DMS153 treated with DMSO at 0.1 percent for 48 hours (cell line): ENCODE results near the gene TASP1.

Experiments
- DNase-seq: peaks from one replicate; lab custom pipeline; 2025; ENCODE audit not compliant: unreplicated experiment; lab: John Stamatoyannopoulos, UW

TASP1 gene

GRCh38 chr20:13580707-13581106 lies 58.0 kb downstream of the TASP1 start:
- no peak for DNase-seq

GRCh38 chr20:13574071-13574470 lies 64.7 kb downstream of the TASP1 start:
- DNase-seq: no peak

- no peak for DNase-seq
Observed at GRCh38 chr20:13571662-13572061, 67.1 kb downstream of the TASP1 start.

GRCh38 chr20:13567663-13568062 lies 71.1 kb downstream of the TASP1 start:
- no peak for DNase-seq

- DNase-seq: no peak
Observed at GRCh38 chr20:13563854-13564253, 74.9 kb downstream of the TASP1 start.

GRCh38 chr20:13554706-13555105 lies 84.0 kb downstream of the TASP1 start:
- no peak for DNase-seq

- DNase-seq: no peak
Observed at GRCh38 chr20:13554076-13554475, 84.7 kb downstream of the TASP1 start.

GRCh38 chr20:13552061-13552460 lies 86.7 kb downstream of the TASP1 start:
- DNase-seq: no peak

GRCh38 chr20:13549451-13549850 lies 89.3 kb downstream of the TASP1 start:
- DNase-seq: no peak

GRCh38 chr20:13546497-13547131 lies 92.1 kb downstream of the TASP1 start:
- DNase-seq: peak; percentile 35

- DNase-seq: no peak
Observed at GRCh38 chr20:13545790-13546189, 92.9 kb downstream of the TASP1 start.

GRCh38 chr20:13543783-13544182 lies 94.9 kb downstream of the TASP1 start:
- no peak for DNase-seq

- no peak for DNase-seq
Observed at GRCh38 chr20:13535627-13536026, 103.1 kb downstream of the TASP1 start.

GRCh38 chr20:13533946-13534345 lies 104.8 kb downstream of the TASP1 start:
- DNase-seq: no peak

GRCh38 chr20:13530146-13530545 lies 108.6 kb downstream of the TASP1 start:
- no peak for DNase-seq

GRCh38 chr20:13526551-13526950 lies 112.2 kb downstream of the TASP1 start:
- no peak for DNase-seq

GRCh38 chr20:13525225-13525940 lies 113.3 kb downstream of the TASP1 start:
- no peak for DNase-seq

GRCh38 chr20:13524339-13524738 lies 114.4 kb downstream of the TASP1 start:
- DNase-seq: no peak

GRCh38 chr20:13517831-13518230 lies 120.9 kb downstream of the TASP1 start:
- no peak for DNase-seq

GRCh38 chr20:13515796-13516558 lies 122.8 kb downstream of the TASP1 start:
- DNase-seq: no peak

GRCh38 chr20:13515291-13515690 lies 123.4 kb downstream of the TASP1 start:
- DNase-seq: no peak
